B cell (primary cell): ENCODE data around the gene SMIM9. TPM values are rescaled to one million over a fixed set of nuclear protein-coding genes. Genes with fewer than 3 reads are reported as not detected.

ENCODE experiments used
- ATAC-seq: fragments of 200-7000 bp; cut with Tn5 transposase; one replicate; pipeline ENCODE4 v1.10.0; 2021; ENCODE audit warnings: low read depth, mild to moderate bottlenecking, moderate number of reproducible peaks, moderate library complexity
- CTCF ChIA-PET: fragments of 350-600 bp; sonication (Branson Sonifier 250); formaldehyde crosslinking; loops from one replicate; lab custom pipeline; 2021; ENCODE audit warnings: antibody characterized with exemption, inconsistent platforms; lab: Charles Lee
- POLR2A ChIA-PET: fragments of 350-600 bp; sonication (Branson Sonifier 250); formaldehyde crosslinking; loops from one replicate; lab custom pipeline; 2021; ENCODE audit warnings: antibody characterized with exemption; lab: Charles Lee
- DNase-seq: peaks from one replicate; pipeline ENCODE4 v3.0.0; 2013
- H2AFZ ChIP-seq: 2 replicates; pipeline ENCODE4 v1.6.1; 2012; ENCODE audit warnings: mild to moderate bottlenecking, low read depth, low read length; ENCODE audit not compliant: insufficient read depth, poor library complexity, severe bottlenecking
- H3K27ac ChIP-seq, 2 donors: 1 replicate in 1 of 2; 2 replicates in 1 of 2; pipeline ENCODE4 v1.5.1; 2012 to 2013; ENCODE audit warnings: low read length in 2 of 2, mild to moderate bottlenecking in 2 of 2, moderate library complexity in 1 of 2
- H3K27me3 ChIP-seq, 4 experiments: fragments of 200-600 bp in 1 of 4; sonication (generic) in 1 of 4; replicated peaks in 1 of 4; 1 replicate in 2 of 4; 2 replicates in 2 of 4; pipeline versions ENCODE4 v1.6.1 to v1.7.0; 2013 to 2016; ENCODE audit warnings: low read length in 3 of 4, mild to moderate bottlenecking in 2 of 4, mixed read lengths in 1 of 4, moderate library complexity in 1 of 4; ENCODE audit not compliant: insufficient read depth in 4 of 4, control insufficient read depth in 3 of 4; ENCODE audit errors: control extremely low read depth in 1 of 4
- H3K36me3 ChIP-seq, 2 experiments: replicated peaks in 1 of 2; 1 replicate in 1 of 2; 2 replicates in 1 of 2; pipeline versions ENCODE4 v1.6.1 to v1.7.1; 2013; ENCODE audit warnings: low read length in 1 of 2; ENCODE audit not compliant: insufficient read depth in 2 of 2, control insufficient read depth in 1 of 2; ENCODE audit errors: control extremely low read depth in 1 of 2, extremely low read depth in 1 of 2
- H3K4me1 ChIP-seq, 2 donors: fragments of 200-600 bp in 1 of 2; sonication (generic) in 1 of 2; 1 replicate in 1 of 2; 2 replicates in 1 of 2; pipeline versions ENCODE4 v1.5.1 to v1.6.1; 2013 to 2017; ENCODE audit warnings: low read length in 2 of 2; ENCODE audit not compliant: control insufficient read depth in 2 of 2, insufficient read depth in 2 of 2
- H3K4me2 ChIP-seq: replicated peaks from 2 replicates; pipeline ENCODE3; 2012; ENCODE audit warnings: mild to moderate bottlenecking, low read depth, low read length; ENCODE audit not compliant: poor library complexity, severe bottlenecking
- H3K4me3 ChIP-seq, 5 experiments: fragments of 200-600 bp in 1 of 5; sonication (generic) in 1 of 5; 1 replicate in 3 of 5; 2 replicates in 2 of 5; pipeline versions ENCODE4 v1.5.1 to v1.7.0; 2011 to 2016; ENCODE audit warnings: low read length in 4 of 5, mild to moderate bottlenecking in 4 of 5, low read depth in 2 of 5, control low read depth in 1 of 5, moderate library complexity in 1 of 5; ENCODE audit not compliant: insufficient read depth in 1 of 5; ENCODE audit errors: control extremely low read depth in 1 of 5, extremely low read depth in 1 of 5
- H3K79me2 ChIP-seq: fragments of 200-600 bp; sonication (generic); one replicate; pipeline ENCODE4 v1.6.0; 2016; ENCODE audit warnings: low read length; ENCODE audit not compliant: control insufficient read depth, insufficient read depth
- H3K9ac ChIP-seq: fragments of 200-600 bp; sonication (generic); 2 replicates; pipeline ENCODE4 v1.6.1; 2017; ENCODE audit warnings: mild to moderate bottlenecking, low read length, moderate library complexity
- H3K9me3 ChIP-seq, 3 donors: one replicate each; pipeline versions ENCODE4 v1.6.1 to v1.7.1; 2013; ENCODE audit warnings: low read length in 2 of 3; ENCODE audit not compliant: control insufficient read depth in 2 of 3, insufficient read depth in 1 of 3; ENCODE audit errors: control extremely low read depth in 1 of 3
- H4K20me1 ChIP-seq: 2 replicates; pipeline ENCODE4 v1.6.0; 2012; ENCODE audit warnings: mild to moderate bottlenecking, low read length; ENCODE audit not compliant: insufficient read depth, control insufficient read depth, poor library complexity, severe bottlenecking
- H3K27ac Mint-ChIP-seq: one replicate; pipeline ENCODE4 v1.8.0; 2021; ENCODE audit warnings: mixed read lengths
- H3K27me3 Mint-ChIP-seq: one replicate; pipeline ENCODE4 v1.8.0; 2021; ENCODE audit warnings: mixed read lengths
- H3K4me1 Mint-ChIP-seq: one replicate; pipeline ENCODE4 v1.8.0; 2021; ENCODE audit warnings: mixed read lengths
- H3K4me3 Mint-ChIP-seq: one replicate; pipeline ENCODE4 v1.8.0; 2021; ENCODE audit warnings: mixed read lengths
- H3K9me3 Mint-ChIP-seq: one replicate; pipeline ENCODE4 v1.8.0; 2022; ENCODE audit warnings: mixed read lengths; ENCODE audit not compliant: insufficient read depth
- CTCF ChIP-seq: fragments of 200-600 bp; IDR thresholded peaks from one replicate; pipeline ENCODE4 v1.8.0; 2022; ENCODE audit warnings: antibody characterized with exemption, mild to moderate bottlenecking
- EZH2 ChIP-seq: IDR thresholded peaks from 2 replicates; pipeline ENCODE4 v1.6.1; 2012; ENCODE audit warnings: borderline replicate concordance, low read depth, mild to moderate bottlenecking, moderate library complexity, low read length; ENCODE audit not compliant: insufficient read depth, poor library complexity, severe bottlenecking
- WGBS: methylation state at CpG from one replicate; pipeline ENCODE4 v1.1.5; 2013; ENCODE audit warnings: missing lambda C conversion rate; ENCODE audit not compliant: insufficient coverage; 5-methylcytosine and 5-hydroxymethylcytosine counted together
- intact Hi-C: fragments of 100-400 bp; cut with micrococcal nuclease; formaldehyde crosslinking; loops from one replicate; pipeline ENCODE4 v1.10.0; 2022
- polyA plus RNA-seq: library from polyadenylated mRNA; depleted of rRNA; stranded (reverse); fragments of >200 nt; gene quantifications from 2 replicates; pipeline ENCODE4 v1.2.3, GENCODE V29; 2012
- total RNA-seq, 2 donors: library from RNA; stranded (reverse); fragments of 120-200 nt in 1 of 2; gene quantifications; 1 replicate in 1 of 2; 2 replicates in 1 of 2; pipeline versions ENCODE4 v1.2.3 to v1.2.4, GENCODE V29; 2013 to 2022

Gene SMIM9
- total and polyA plus RNA-seq, 2 donors (not counting 1 experiment from before 2014, with no cell fraction given) = not detected

DNA sequence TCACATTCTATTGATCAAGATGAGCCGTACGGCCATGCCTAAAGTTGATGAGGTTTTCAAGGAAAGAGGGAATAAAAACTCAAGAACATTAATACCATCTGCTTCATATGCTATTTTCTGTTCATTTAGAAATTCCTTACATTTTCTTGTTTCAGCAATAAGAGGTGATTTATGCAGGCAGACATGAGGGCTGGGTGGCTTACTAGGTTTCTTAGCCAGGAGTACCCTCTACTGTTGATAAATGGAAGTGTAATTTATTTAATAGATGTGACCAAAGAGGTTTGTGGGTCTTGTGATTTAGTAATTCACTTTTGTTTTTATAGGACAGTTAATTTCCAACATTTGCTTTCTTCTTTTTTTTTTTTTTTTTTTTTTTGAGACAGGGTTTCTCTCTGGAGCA lies 6.4 kb upstream of the SMIM9 start:
- Mint-ChIP-seq H3K4me1 (no peaks in the 10 kb centered on the region), H3K9me3 (no peaks in the 10 kb centered on the region), H3K27ac (no peak overlapping the region), H3K27me3 (no peaks in the 10 kb centered on the region), H3K4me3 (no peak overlapping the region)
- Histone ChIP-seq H3K4me2 (no peak overlapping the region), H3K4me1 (no peaks in the 10 kb centered on the region), H2AFZ (no peak overlapping the region), H4K20me1 (no peaks in the 10 kb centered on the region), H3K9me3 (no peaks in the 10 kb centered on the region), H3K9ac (no peak overlapping the region), H3K79me2 (no peaks in the 10 kb centered on the region), H3K36me3 (no peaks in the 10 kb centered on the region), H3K27me3 (no peaks in the 10 kb centered on the region), H3K4me3 (no peak overlapping the region), H3K27ac (no peak overlapping the region)
- ATAC-seq = peak; percentile 65
- intact Hi-C loops = loop anchor here (1.0 to 10.0 kb wide), 2 partner anchors 93 to 126 kb away; no protein-coding TSS in a partner anchor
- ChIA-PET CTCF (interaction anchor here (1.4 to 4.7 kb wide), 3 partner anchors 21 to 249 kb away, joined by 3 to 27 read pairs (median 4); no protein-coding TSS in a partner anchor), POLR2A (interaction anchor here (0.6 kb wide), 1 partner anchor 21 kb away, joined by 3 read pairs; no protein-coding TSS in a partner anchor)
- WGBS = no CpG with 5 or more reads among the region's 2 CpGs
- peak; percentile 63 for DNase-seq
- peak; percentile 65 for TF ChIP-seq CTCF
- no peak for TF ChIP-seq EZH2

DNA sequence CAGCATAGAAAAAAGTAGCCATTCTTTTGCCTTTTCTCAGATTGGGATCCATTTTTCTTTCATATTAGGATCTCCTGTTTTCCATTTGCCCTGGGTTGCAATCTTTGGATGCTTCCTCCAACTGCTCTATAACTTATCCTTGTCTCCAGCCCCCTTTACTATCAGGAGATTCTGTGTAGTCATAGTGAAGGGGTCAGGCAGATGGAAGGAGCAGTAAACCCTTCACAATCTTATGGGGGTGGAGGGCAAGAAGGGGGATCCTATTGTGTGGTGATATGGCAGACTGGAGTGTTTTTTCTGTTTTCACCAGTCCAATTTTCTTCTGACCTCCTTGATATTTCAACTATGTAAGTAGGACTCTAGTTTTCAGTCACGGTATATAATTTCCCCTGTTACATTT lies 1.7 kb upstream of the SMIM9 start:
- Histone ChIP-seq H3K9me3 (no peaks in the 10 kb centered on the region), H3K27me3 (no peaks in the 10 kb centered on the region), H3K4me1 (no peaks in the 10 kb centered on the region), H3K27ac (no peak overlapping the region), H2AFZ (no peak overlapping the region), H4K20me1 (no peaks in the 10 kb centered on the region), H3K4me2 (no peak overlapping the region), H3K4me3 (no peak overlapping the region), H3K9ac (no peak overlapping the region), H3K79me2 (no peaks in the 10 kb centered on the region), H3K36me3 (no peaks in the 10 kb centered on the region)
- no peaks in the 10 kb centered on the region for H3K4me1 Mint-ChIP-seq
- ChIA-PET POLR2A (no interaction called here), CTCF (no interaction called here)
- intact Hi-C loops = no loop called here
- no peaks in the 10 kb centered on the region for H3K27me3 Mint-ChIP-seq
- TF ChIP-seq CTCF (no peak), EZH2 (no peak)
- H3K27ac Mint-ChIP-seq = no peak overlapping the region
- H3K4me3 Mint-ChIP-seq = no peak overlapping the region
- ATAC-seq (no peak), DNase-seq (no peak)
- no peaks in the 10 kb centered on the region for H3K9me3 Mint-ChIP-seq
- no CpG with 5 or more reads among the region's 1 CpG for WGBS
